IMR-90 (cell line): ENCODE results near the gene COMMD1. TPM values are rescaled to one million over a fixed set of nuclear protein-coding genes. Genes with fewer than 3 reads are reported as not detected.

Experiments used
- ATAC-seq: fragments of 200-7000 bp; cut with Tn5 transposase; 2 replicates; pipeline ENCODE4 v1.9.1; 2020; ENCODE audit warnings: low read depth, mild to moderate bottlenecking, moderate library complexity
- BruUV-seq: library from RNA; stranded (reverse); fragments of 400-500 nt; replicated peaks from 2 replicates; lab custom pipeline; 2021; lab: Mats Ljungman, UMichigan
- CTCF ChIA-PET: fragments of 300-600 bp; formaldehyde crosslinking; extraction: SDS; loops from one replicate; lab custom pipeline; 2021; ENCODE audit warnings: antibody characterized with exemption; lab: Yijun Ruan, JAX
- POLR2A ChIA-PET: fragments of 300-600 bp; sonication (Branson Sonifier 250); formaldehyde crosslinking; loops from one replicate; lab custom pipeline; 2022; ENCODE audit warnings: antibody characterized with exemption; ENCODE audit not compliant: unreplicated experiment; lab: Charles Lee
- DNase-seq: peaks from one replicate; pipeline ENCODE4 v3.0.0; 2013
- H2AFZ ChIP-seq: replicated peaks from 2 replicates; pipeline ENCODE3; 2013; ENCODE audit warnings: low read length, mild to moderate bottlenecking; ENCODE audit not compliant: poor library complexity
- H2AK5ac ChIP-seq: 2 replicates; pipeline ENCODE4 v1.6.1; 2013; ENCODE audit warnings: low read depth, low read length, inconsistent platforms
- H2AK9ac ChIP-seq: replicated peaks from 2 replicates; pipeline ENCODE3; 2013; ENCODE audit warnings: mild to moderate bottlenecking, low read depth, low read length, moderate library complexity; ENCODE audit not compliant: poor library complexity
- H2BK120ac ChIP-seq: 2 replicates; pipeline ENCODE4 v1.6.1; 2013; ENCODE audit warnings: low read depth, low read length, inconsistent platforms
- H2BK15ac ChIP-seq: 3 replicates; pipeline ENCODE4 v1.6.1; 2013; ENCODE audit warnings: low read depth, low read length, inconsistent platforms
- H2BK20ac ChIP-seq: 2 replicates; pipeline ENCODE4 v1.6.1; 2013; ENCODE audit warnings: low read depth, mild to moderate bottlenecking, inconsistent platforms, low read length, moderate library complexity
- H2BK5ac ChIP-seq: 2 replicates; pipeline ENCODE4 v1.6.1; 2013; ENCODE audit warnings: mild to moderate bottlenecking, low read depth, low read length, inconsistent platforms; ENCODE audit not compliant: poor library complexity, severe bottlenecking
- H3K14ac ChIP-seq: replicated peaks from 2 replicates; pipeline ENCODE4 v1.6.1; 2013; ENCODE audit warnings: low read depth, low read length, inconsistent platforms
- H3K18ac ChIP-seq: 2 replicates; pipeline ENCODE4 v1.6.1; 2013; ENCODE audit warnings: low read depth, low read length, control low read depth
- H3K23ac ChIP-seq: 2 replicates; pipeline ENCODE4 v1.6.1; 2013; ENCODE audit warnings: low read depth, low read length, inconsistent platforms
- H3K27ac ChIP-seq: 2 replicates; pipeline ENCODE4 v1.5.1; 2013; ENCODE audit warnings: mild to moderate bottlenecking, control low read depth, low read length; ENCODE audit not compliant: insufficient read depth
- H3K27me3 ChIP-seq: 2 replicates; pipeline ENCODE4 v1.6.1; 2013; ENCODE audit warnings: low read length; ENCODE audit not compliant: control insufficient read depth, insufficient read depth
- H3K36me3 ChIP-seq: 2 replicates; pipeline ENCODE4 v1.6.1; 2013; ENCODE audit warnings: low read length, mixed read lengths; ENCODE audit not compliant: control insufficient read depth, insufficient read depth
- H3K4ac ChIP-seq: 2 replicates; pipeline ENCODE4 v1.6.1; 2013; ENCODE audit warnings: low read depth, low read length, inconsistent platforms
- H3K4me1 ChIP-seq: 2 replicates; pipeline ENCODE4 v1.6.1; 2013; ENCODE audit warnings: low read length, mixed read lengths; ENCODE audit not compliant: control insufficient read depth, insufficient read depth
- H3K4me2 ChIP-seq: 2 replicates; pipeline ENCODE4 v1.6.1; 2013; ENCODE audit warnings: low read depth, mild to moderate bottlenecking, control low read depth, low read length, moderate library complexity
- H3K4me3 ChIP-seq: 2 replicates; pipeline ENCODE4 v1.5.1; 2013; ENCODE audit warnings: low read depth, mild to moderate bottlenecking, control low read depth, low read length, moderate library complexity; ENCODE audit not compliant: insufficient read depth
- H3K56ac ChIP-seq: 2 replicates; pipeline ENCODE4 v1.6.1; 2013; ENCODE audit warnings: low read length, inconsistent platforms; ENCODE audit not compliant: insufficient read depth; ENCODE audit errors: extremely low read depth
- H3K79me1 ChIP-seq, 2 experiments: 2 replicates each; pipeline ENCODE4 v1.6.1; 2013; ENCODE audit warnings: low read length in 2 of 2, inconsistent platforms in 1 of 2, low read depth in 1 of 2
- H3K9ac ChIP-seq: 2 replicates; pipeline ENCODE4 v1.6.1; 2013; ENCODE audit warnings: low read depth, low read length, control low read depth
- H3K9me1 ChIP-seq: 2 replicates; pipeline ENCODE4 v1.6.1; 2013; ENCODE audit warnings: low read length, inconsistent platforms; ENCODE audit not compliant: insufficient read depth
- H3K9me3 ChIP-seq: 2 replicates; pipeline ENCODE4 v1.6.1; 2013; ENCODE audit warnings: low read length; ENCODE audit not compliant: control insufficient read depth, insufficient read depth
- H4K20me1 ChIP-seq: 2 replicates; pipeline ENCODE4 v1.6.1; 2013; ENCODE audit warnings: low read length, inconsistent platforms; ENCODE audit not compliant: insufficient read depth
- H4K5ac ChIP-seq: 2 replicates; pipeline ENCODE4 v1.6.1; 2013; ENCODE audit warnings: mild to moderate bottlenecking, low read depth, low read length, control low read depth
- H4K8ac ChIP-seq, 2 experiments: 2 replicates each; pipeline ENCODE4 v1.6.1; 2013; ENCODE audit warnings: low read depth in 2 of 2, low read length in 2 of 2, control low read depth in 1 of 2, inconsistent platforms in 1 of 2
- H4K91ac ChIP-seq: 2 replicates; pipeline ENCODE4 v1.6.1; 2013; ENCODE audit warnings: low read depth, low read length, inconsistent platforms; ENCODE audit not compliant: insufficient read depth
- CEBPB ChIP-seq: IDR thresholded peaks from 2 replicates; pipeline ENCODE4 v1.6.1; 2012; ENCODE audit warnings: low read depth, low read length, improper control_type of control experiment
- CHD1 ChIP-seq: IDR thresholded peaks from 2 replicates; pipeline ENCODE4 v1.6.1; 2012; ENCODE audit warnings: low read depth, low read length, improper control_type of control experiment
- FOS ChIP-seq: fragments of 150-350 bp; IDR thresholded peaks from 2 replicates; pipeline ENCODE4 v1.6.1; 2016; ENCODE audit warnings: low read depth, low read length
- MXI1 ChIP-seq: IDR thresholded peaks from 2 replicates; pipeline ENCODE4 v1.6.1; 2012; ENCODE audit warnings: low read depth, mild to moderate bottlenecking, low read length, moderate library complexity, borderline replicate concordance
- NFE2L2 ChIP-seq: fragments of 150-350 bp; IDR thresholded peaks from 2 replicates; pipeline ENCODE4 v1.6.1; 2016; ENCODE audit warnings: low read depth, mild to moderate bottlenecking, low read length
- POLR2A ChIP-seq: IDR thresholded peaks from 2 replicates; pipeline ENCODE4 v1.6.1; 2012; ENCODE audit warnings: mild to moderate bottlenecking, low read depth, low read length
- RCOR1 ChIP-seq: IDR thresholded peaks from 2 replicates; pipeline ENCODE4 v1.6.1; 2012; ENCODE audit warnings: mild to moderate bottlenecking, low read length, improper control_type of control experiment; ENCODE audit not compliant: insufficient replicate concordance
- RFX5 ChIP-seq: IDR thresholded peaks from 2 replicates; pipeline ENCODE4 v1.8.0; 2012; ENCODE audit warnings: low read depth, mild to moderate bottlenecking, low read length, moderate library complexity
- SMC3 ChIP-seq: fragments of 150-350 bp; IDR thresholded peaks from 2 replicates; pipeline ENCODE4 v1.6.1; 2016; ENCODE audit warnings: low read depth, mild to moderate bottlenecking, antibody characterized with exemption, low read length, moderate library complexity
- WGBS, 2 experiments: methylation state at CpG; one replicate each; pipeline versions ENCODE4 v1.1.5 to v1.1.7; 2013; ENCODE audit warnings: missing lambda C conversion rate in 2 of 2; ENCODE audit not compliant: insufficient read length in 1 of 2; ENCODE audit errors: extremely low coverage in 2 of 2; 5-methylcytosine and 5-hydroxymethylcytosine counted together
- dilution Hi-C: fragments of 300-500 bp; cut with HindIII; formaldehyde crosslinking; loops from one replicate; pipeline ENCODE4 v1.14.3; 2018; ENCODE audit warnings: low sequenced_read_pairs; ENCODE audit not compliant: unreplicated experiment
- in situ Hi-C: fragments of 300-500 bp; cut with MboI; formaldehyde crosslinking; loops from 3 replicates; pipeline ENCODE4 v1.14.3; 2019; ENCODE audit warnings: low sequenced_read_pairs, inconsistent platforms, mixed read lengths
- intact Hi-C: fragments of 100-400 bp; cut with micrococcal nuclease; formaldehyde crosslinking; loops from 2 replicates; pipeline ENCODE4 v1.10.0; 2022
- polyA plus RNA-seq, 3 experiments: library from polyadenylated mRNA; depleted of rRNA; stranded (reverse); fragments of >200 nt; gene quantifications; 2 replicates each; pipeline ENCODE4 v1.2.3, GENCODE V29; 2012; ENCODE audit warnings: low replicate concordance in 1 of 3
- total RNA-seq: library from RNA; depleted of rRNA; stranded (reverse); fragments of >200 nt; gene quantifications from 2 replicates; pipeline ENCODE4 v1.2.3, GENCODE V29; 2012
- TF ChIP-seq, protein P1 (sequence below): conservative IDR thresholded peaks from 2 replicates; pipeline ENCODE4 v1.5.1; 2012; ENCODE audit warnings: mild to moderate bottlenecking, low read depth, low read length, improper control_type of control experiment
- TF ChIP-seq, protein P2 (sequence below): fragments of 150-350 bp; IDR thresholded peaks from 2 replicates; pipeline ENCODE4 v1.6.1; 2016; ENCODE audit warnings: low read depth, mild to moderate bottlenecking, low read length, moderate library complexity, borderline replicate concordance

Gene COMMD1
- total and polyA plus RNA-seq, 2 of the 4 experiments (the other 2 are of a cell fraction): 42.8 to 60.4 TPM

DNA sequence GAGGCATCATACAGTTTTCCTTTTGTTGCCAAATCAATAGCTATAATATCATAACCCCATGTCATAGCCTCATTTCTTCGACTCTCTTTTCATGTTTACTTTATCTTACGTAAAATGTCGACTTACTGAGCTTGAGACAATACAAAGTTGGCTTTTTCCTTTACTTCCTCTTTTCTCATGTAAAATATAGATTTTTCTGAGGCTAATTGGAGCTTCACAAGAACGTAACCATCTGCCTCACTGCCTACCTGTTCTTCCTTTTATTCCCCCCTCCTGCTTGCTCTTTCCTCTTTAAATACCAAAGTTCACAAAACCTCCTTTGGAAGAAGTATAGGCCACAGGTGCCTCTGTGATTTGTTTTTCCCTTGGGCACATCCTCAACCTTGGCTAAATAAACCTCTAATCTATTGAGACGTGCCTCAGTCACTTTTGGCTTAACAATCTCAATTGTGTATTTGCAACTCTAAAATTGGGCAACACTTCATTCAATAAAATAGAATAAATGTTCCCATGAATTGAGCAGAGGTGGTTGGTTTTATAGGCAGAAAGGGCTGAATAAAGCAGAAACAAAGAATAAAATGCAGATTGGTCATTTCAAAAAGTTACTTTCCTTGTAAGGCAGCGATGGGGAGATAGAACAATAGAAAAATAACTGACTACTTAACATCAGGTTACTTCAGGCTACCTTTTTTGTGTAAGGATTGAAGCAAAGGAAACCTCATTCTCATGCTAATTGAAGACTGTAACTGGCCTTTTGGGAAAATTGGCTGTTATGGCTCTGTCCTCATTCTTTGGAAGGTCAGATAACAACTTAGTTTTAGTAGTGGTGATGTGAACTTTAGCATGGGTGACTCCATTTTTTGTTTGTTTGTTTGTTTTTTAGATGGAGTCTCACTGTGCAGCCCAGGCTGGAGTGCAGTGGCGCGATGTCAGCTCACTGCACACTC is 21.3 kb downstream of the COMMD1 start:
- ATAC-seq (no peak), DNase-seq (no peak)
- H3K79me1 ChIP-seq: peaks cover 0 to 11% of the 10 kb centered on the region in 2 experiments; a peak in 3 of 4 replicates
- in situ Hi-C loops (no loop called here), dilution Hi-C loops (no loop called here), intact Hi-C loops (no loop called here)
- no peak overlapping the region for H3K56ac ChIP-seq
- H2BK15ac ChIP-seq: no peak overlapping the region
- H2AFZ ChIP-seq: no peak overlapping the region
- H3K36me3 ChIP-seq: no peaks in the 10 kb centered on the region
- no peak overlapping the region for H2AK9ac ChIP-seq
- no peak overlapping the region for H4K8ac ChIP-seq
- ChIA-PET CTCF (no interaction called here), POLR2A (no interaction called here)
- H3K9ac ChIP-seq: no peak overlapping the region
- no peaks in the 10 kb centered on the region for H4K20me1 ChIP-seq
- H3K4me1 ChIP-seq: peaks cover 4% of the 10 kb centered on the region
- no peak overlapping the region for H3K18ac ChIP-seq
- TF ChIP-seq, protein P1, sequence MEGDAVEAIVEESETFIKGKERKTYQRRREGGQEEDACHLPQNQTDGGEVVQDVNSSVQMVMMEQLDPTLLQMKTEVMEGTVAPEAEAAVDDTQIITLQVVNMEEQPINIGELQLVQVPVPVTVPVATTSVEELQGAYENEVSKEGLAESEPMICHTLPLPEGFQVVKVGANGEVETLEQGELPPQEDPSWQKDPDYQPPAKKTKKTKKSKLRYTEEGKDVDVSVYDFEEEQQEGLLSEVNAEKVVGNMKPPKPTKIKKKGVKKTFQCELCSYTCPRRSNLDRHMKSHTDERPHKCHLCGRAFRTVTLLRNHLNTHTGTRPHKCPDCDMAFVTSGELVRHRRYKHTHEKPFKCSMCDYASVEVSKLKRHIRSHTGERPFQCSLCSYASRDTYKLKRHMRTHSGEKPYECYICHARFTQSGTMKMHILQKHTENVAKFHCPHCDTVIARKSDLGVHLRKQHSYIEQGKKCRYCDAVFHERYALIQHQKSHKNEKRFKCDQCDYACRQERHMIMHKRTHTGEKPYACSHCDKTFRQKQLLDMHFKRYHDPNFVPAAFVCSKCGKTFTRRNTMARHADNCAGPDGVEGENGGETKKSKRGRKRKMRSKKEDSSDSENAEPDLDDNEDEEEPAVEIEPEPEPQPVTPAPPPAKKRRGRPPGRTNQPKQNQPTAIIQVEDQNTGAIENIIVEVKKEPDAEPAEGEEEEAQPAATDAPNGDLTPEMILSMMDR: no peak
- no peak for TF ChIP-seq NFE2L2
- no peak for TF ChIP-seq POLR2A
- no peak for TF ChIP-seq RCOR1
- no peak for TF ChIP-seq MXI1
- TF ChIP-seq SMC3: no peak
- TF ChIP-seq RFX5: no peak
- no peak for TF ChIP-seq CEBPB
- no peak for TF ChIP-seq CHD1
- no peak for TF ChIP-seq FOS
- TF ChIP-seq, protein P2, sequence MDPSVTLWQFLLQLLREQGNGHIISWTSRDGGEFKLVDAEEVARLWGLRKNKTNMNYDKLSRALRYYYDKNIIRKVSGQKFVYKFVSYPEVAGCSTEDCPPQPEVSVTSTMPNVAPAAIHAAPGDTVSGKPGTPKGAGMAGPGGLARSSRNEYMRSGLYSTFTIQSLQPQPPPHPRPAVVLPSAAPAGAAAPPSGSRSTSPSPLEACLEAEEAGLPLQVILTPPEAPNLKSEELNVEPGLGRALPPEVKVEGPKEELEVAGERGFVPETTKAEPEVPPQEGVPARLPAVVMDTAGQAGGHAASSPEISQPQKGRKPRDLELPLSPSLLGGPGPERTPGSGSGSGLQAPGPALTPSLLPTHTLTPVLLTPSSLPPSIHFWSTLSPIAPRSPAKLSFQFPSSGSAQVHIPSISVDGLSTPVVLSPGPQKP: no peak
- no peak overlapping the region for H2BK120ac ChIP-seq
- no peaks in the 10 kb centered on the region for H3K9me1 ChIP-seq
- no peaks in the 10 kb centered on the region for H3K9me3 ChIP-seq
- H2BK5ac ChIP-seq: no peak overlapping the region
- no peak overlapping the region for H2BK20ac ChIP-seq
- no peaks in the 10 kb centered on the region for H3K27me3 ChIP-seq
- H4K5ac ChIP-seq: no peak overlapping the region
- H3K4ac ChIP-seq: no peak overlapping the region
- BruUV-seq: no TSS peak
- no peak overlapping the region for H3K27ac ChIP-seq
- no peak overlapping the region for H3K23ac ChIP-seq
- H2AK5ac ChIP-seq: no peak overlapping the region
- H4K91ac ChIP-seq: no peak overlapping the region
- WGBS, 2 experiments: no CpG with 5 or more reads among the region's 8 CpGs
- H3K14ac ChIP-seq: no peak overlapping the region
- H3K4me2 ChIP-seq: no peak overlapping the region
- no peak overlapping the region for H3K4me3 ChIP-seq
